Effector memory CD8-positive, alpha-beta T cell (primary cell): ENCODE measurements around the gene CDH13.

Experiments
- ATAC-seq: fragments of 150-1000 bp; cut with Tn5 transposase; replicated peaks from 2 replicates; pipeline ENCODE4 v1.10.0; 2021; ENCODE audit warnings: mild to moderate bottlenecking, moderate library complexity
- DNase-seq, 3 experiments: peaks; one replicate each; pipeline ENCODE4 v3.0.0; 2021
- H3K27ac Mint-ChIP-seq, 2 donors: one replicate each; pipeline ENCODE4 v1.8.0; 2022; ENCODE audit warnings: mild to moderate bottlenecking in 2 of 2, mixed read lengths in 2 of 2, moderate library complexity in 2 of 2
- H3K27me3 Mint-ChIP-seq, 2 donors: one replicate each; pipeline ENCODE4 v1.8.0; 2022; ENCODE audit warnings: mixed read lengths in 2 of 2
- H3K36me3 Mint-ChIP-seq: one replicate; pipeline ENCODE4 v1.8.0; 2022; ENCODE audit warnings: mild to moderate bottlenecking, moderate library complexity, mixed read lengths; ENCODE audit not compliant: insufficient read depth
- H3K4me1 Mint-ChIP-seq, 2 donors: one replicate each; pipeline ENCODE4 v1.8.0; 2022; ENCODE audit warnings: low read depth in 2 of 2, mixed read lengths in 2 of 2
- H3K4me3 Mint-ChIP-seq, 2 donors: one replicate each; pipeline ENCODE4 v1.8.0; 2022; ENCODE audit warnings: mild to moderate bottlenecking in 2 of 2, mixed read lengths in 2 of 2, moderate library complexity in 2 of 2
- H3K9me3 Mint-ChIP-seq, 2 donors: one replicate each; pipeline ENCODE4 v1.8.0; 2022; ENCODE audit warnings: mixed read lengths in 2 of 2

Gene CDH13

GRCh38 chr16:83407928-83408327 lies 781.2 kb downstream of the CDH13 start:
- ATAC-seq, result no peak
- H3K27me3 Mint-ChIP-seq, result peaks cover 0 to 24% of the 10 kb centered on the region in 2 donors
- peaks cover 2% of the 10 kb centered on the region for H3K36me3 Mint-ChIP-seq
- H3K27ac Mint-ChIP-seq, result no peak overlapping the region
- H3K9me3 Mint-ChIP-seq, result peaks cover 5 to 9% of the 10 kb centered on the region in 2 donors
- no peak overlapping the region for H3K4me3 Mint-ChIP-seq
- no peak for DNase-seq
- H3K4me1 Mint-ChIP-seq, result no peaks in the 10 kb centered on the region

GRCh38 chr16:83409347-83409746 lies 782.6 kb downstream of the CDH13 start:
- H3K27me3 Mint-ChIP-seq, result peaks cover 0 to 24% of the 10 kb centered on the region in 2 donors
- peaks cover 5 to 9% of the 10 kb centered on the region in 2 donors for H3K9me3 Mint-ChIP-seq
- H3K4me1 Mint-ChIP-seq, result no peaks in the 10 kb centered on the region
- no peak overlapping the region for H3K4me3 Mint-ChIP-seq
- DNase-seq, result no peak
- no peak for ATAC-seq
- peaks cover 2% of the 10 kb centered on the region for H3K36me3 Mint-ChIP-seq
- no peak overlapping the region for H3K27ac Mint-ChIP-seq

DNA sequence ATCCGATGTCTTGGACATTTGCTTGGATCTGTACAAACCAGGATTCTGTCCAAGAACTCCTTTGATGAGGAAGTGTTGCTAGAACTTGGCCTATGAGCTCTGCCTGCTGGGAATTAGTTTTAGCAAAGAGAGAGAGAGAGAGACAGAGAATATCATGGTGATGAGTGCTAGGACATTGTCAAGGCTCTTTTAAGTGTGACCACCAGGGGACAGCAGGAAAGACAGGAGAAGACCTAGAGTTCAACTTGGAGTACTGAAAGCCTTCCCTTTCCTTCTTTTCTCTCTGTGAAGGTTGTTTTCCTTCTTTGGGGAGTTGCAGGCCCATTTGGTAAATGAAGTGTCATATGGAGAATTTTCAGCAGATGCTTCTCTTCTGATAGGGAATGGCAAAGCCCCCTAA lies 791.8 kb downstream of the CDH13 start:
- H3K4me1 Mint-ChIP-seq, result no peaks in the 10 kb centered on the region
- DNase-seq (no peak), ATAC-seq (no peak)
- no peak overlapping the region for H3K27ac Mint-ChIP-seq
- H3K4me3 Mint-ChIP-seq, result no peak overlapping the region
- peaks cover 0 to 5% of the 10 kb centered on the region in 2 donors for H3K9me3 Mint-ChIP-seq
- peaks cover 10 to 15% of the 10 kb centered on the region in 2 donors for H3K27me3 Mint-ChIP-seq
- no peaks in the 10 kb centered on the region for H3K36me3 Mint-ChIP-seq

DNA sequence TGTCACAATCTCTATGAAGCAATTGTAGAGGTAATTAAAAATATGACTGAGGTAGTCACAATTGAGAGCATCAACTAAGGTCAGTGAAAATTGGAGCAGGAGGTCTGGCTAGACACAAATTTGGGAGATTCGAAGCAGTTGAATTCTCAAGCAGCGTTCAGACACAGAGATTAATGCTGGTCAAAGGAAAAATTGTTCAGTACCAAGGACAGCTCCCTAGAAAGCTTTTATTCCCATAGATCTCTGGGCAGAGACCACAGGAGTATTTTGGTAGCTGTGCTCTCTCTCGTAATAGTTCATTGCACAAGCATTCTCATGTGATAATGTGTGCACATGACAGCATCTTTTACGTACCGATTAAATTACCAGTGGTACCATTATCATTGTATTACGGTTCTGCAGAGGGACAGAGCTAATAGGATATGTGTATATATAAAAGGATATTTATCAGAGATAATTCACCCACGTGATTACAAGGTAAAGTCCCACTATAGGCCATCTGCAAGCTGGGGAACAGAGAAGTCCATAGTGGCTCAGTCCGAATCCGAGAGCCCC lies 793.5 kb downstream of the CDH13 start:
- ATAC-seq (no peak), DNase-seq (no peak)
- Mint-ChIP-seq H3K27me3 (peaks cover 2 to 15% of the 10 kb centered on the region in 2 donors), H3K36me3 (no peaks in the 10 kb centered on the region), H3K4me1 (no peaks in the 10 kb centered on the region), H3K9me3 (peaks cover 0 to 5% of the 10 kb centered on the region in 2 donors), H3K4me3 (no peak overlapping the region), H3K27ac (no peak overlapping the region)

DNA sequence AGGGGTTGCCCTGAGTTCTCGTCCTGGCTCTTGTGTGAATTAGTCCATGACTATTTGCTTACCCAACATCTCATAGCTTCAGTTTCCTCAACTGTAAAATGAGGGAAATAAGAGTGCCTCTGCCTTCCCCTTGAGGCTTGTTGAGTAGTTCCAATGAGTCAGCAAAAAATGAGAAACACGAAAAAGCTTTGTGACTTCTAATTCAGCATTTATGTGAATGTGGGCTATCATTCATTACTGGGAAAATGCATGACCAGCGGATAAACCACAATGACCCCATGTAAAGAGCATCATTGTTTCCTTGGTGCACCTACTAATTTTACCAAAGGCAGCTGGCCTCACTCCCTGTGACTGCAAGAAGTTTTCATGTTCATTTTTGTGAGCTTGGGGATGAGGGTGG lies 806.4 kb downstream of the CDH13 start:
- Mint-ChIP-seq H3K4me1 (no peaks in the 10 kb centered on the region), H3K4me3 (no peak overlapping the region), H3K36me3 (no peaks in the 10 kb centered on the region), H3K27ac (no peak overlapping the region), H3K9me3 (peaks cover 0 to 6% of the 10 kb centered on the region in 2 donors), H3K27me3 (peaks cover 0 to 4% of the 10 kb centered on the region in 2 donors)
- no peak for ATAC-seq
- DNase-seq, result no peak

DNA sequence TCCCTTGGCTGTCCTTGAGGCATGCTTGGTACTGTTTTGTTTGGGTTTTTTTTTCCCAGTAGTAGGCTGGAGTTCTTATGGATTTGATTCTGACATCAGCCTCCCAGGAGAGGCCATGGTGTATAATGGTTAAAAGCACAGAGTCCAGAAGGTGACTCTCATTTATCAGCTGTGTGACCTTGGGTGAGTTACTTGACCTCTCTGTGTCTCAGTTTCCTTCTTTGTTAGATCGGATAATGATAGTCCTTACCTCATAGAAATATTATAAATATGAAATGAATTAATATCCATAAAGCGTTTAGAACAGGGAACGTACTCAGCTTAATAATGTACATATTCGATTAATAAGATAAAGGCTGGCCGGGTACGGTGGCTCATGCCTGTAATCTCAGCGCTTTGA lies 810.3 kb downstream of the CDH13 start:
- no peaks in the 10 kb centered on the region for H3K4me1 Mint-ChIP-seq
- no peaks in the 10 kb centered on the region for H3K36me3 Mint-ChIP-seq
- no peak overlapping the region for H3K27ac Mint-ChIP-seq
- ATAC-seq (no peak), DNase-seq (no peak)
- H3K27me3 Mint-ChIP-seq, result peaks cover 0 to 4% of the 10 kb centered on the region in 2 donors
- no peak overlapping the region for H3K4me3 Mint-ChIP-seq
- H3K9me3 Mint-ChIP-seq, result peaks cover 0 to 4% of the 10 kb centered on the region in 2 donors

- peaks cover 0 to 4% of the 10 kb centered on the region in 2 donors for H3K27me3 Mint-ChIP-seq
- H3K4me1 Mint-ChIP-seq, result no peaks in the 10 kb centered on the region
- no peaks in the 10 kb centered on the region for H3K36me3 Mint-ChIP-seq
- DNase-seq (no peak), ATAC-seq (no peak)
- peaks cover 0 to 4% of the 10 kb centered on the region in 2 donors for H3K9me3 Mint-ChIP-seq
- H3K27ac Mint-ChIP-seq, result no peak overlapping the region
- H3K4me3 Mint-ChIP-seq, result no peak overlapping the region
These were observed 811.6 kb downstream of the CDH13 start for GRCh38 chr16:83438326-83438725.

- no peak overlapping the region for H3K4me3 Mint-ChIP-seq
- no peaks in the 10 kb centered on the region for H3K4me1 Mint-ChIP-seq
- ATAC-seq (no peak), DNase-seq (no peak)
- no peak overlapping the region for H3K27ac Mint-ChIP-seq
- peaks cover 0 to 2% of the 10 kb centered on the region in 2 donors for H3K9me3 Mint-ChIP-seq
- no peaks in the 10 kb centered on the region for H3K36me3 Mint-ChIP-seq
- H3K27me3 Mint-ChIP-seq, result peaks cover 0 to 4% of the 10 kb centered on the region in 2 donors
These were observed 812.6 kb downstream of the CDH13 start for GRCh38 chr16:83439412-83439811.

DNA sequence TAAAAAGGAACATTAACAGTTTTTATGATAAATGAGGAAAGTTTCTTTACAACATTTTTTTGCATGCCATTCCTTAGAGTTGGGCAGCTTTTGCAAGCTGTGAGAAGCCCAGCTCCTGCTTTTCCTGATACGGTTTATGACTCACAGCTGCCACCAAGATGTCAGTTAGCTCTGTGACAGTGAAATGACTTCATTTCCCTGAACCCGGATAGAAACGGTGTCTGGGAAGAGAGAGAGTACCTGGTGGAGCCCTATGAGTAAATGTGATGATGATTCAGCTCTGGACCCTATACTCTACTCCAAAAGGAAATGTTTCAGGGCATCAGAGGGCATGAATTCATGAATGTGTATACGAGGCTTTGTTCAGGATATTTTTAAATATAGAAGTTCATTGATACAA lies 814.7 kb downstream of the CDH13 start:
- H3K36me3 Mint-ChIP-seq, result no peaks in the 10 kb centered on the region
- peaks cover 0 to 4% of the 10 kb centered on the region in 2 donors for H3K27me3 Mint-ChIP-seq
- no peaks in the 10 kb centered on the region for H3K9me3 Mint-ChIP-seq
- no peak for DNase-seq
- H3K27ac Mint-ChIP-seq, result no peak overlapping the region
- no peak overlapping the region for H3K4me3 Mint-ChIP-seq
- no peak for ATAC-seq
- H3K4me1 Mint-ChIP-seq, result no peaks in the 10 kb centered on the region

GRCh38 chr16:83443972-83444371 lies 817.2 kb downstream of the CDH13 start:
- Mint-ChIP-seq H3K4me1 (no peaks in the 10 kb centered on the region), H3K4me3 (no peak overlapping the region), H3K36me3 (no peaks in the 10 kb centered on the region), H3K27ac (no peak overlapping the region), H3K27me3 (no peaks in the 10 kb centered on the region), H3K9me3 (no peaks in the 10 kb centered on the region)
- no peak for DNase-seq
- no peak for ATAC-seq

- DNase-seq (no peak), ATAC-seq (no peak)
- Mint-ChIP-seq H3K27me3 (no peaks in the 10 kb centered on the region), H3K36me3 (no peaks in the 10 kb centered on the region), H3K4me3 (no peak overlapping the region), H3K27ac (no peak overlapping the region), H3K9me3 (no peaks in the 10 kb centered on the region), H3K4me1 (no peaks in the 10 kb centered on the region)
These were observed 820.8 kb downstream of the CDH13 start for GRCh38 chr16:83447560-83447959.

GRCh38 chr16:83449861-83450260 lies 823.1 kb downstream of the CDH13 start:
- ATAC-seq, result no peak
- no peaks in the 10 kb centered on the region for H3K4me1 Mint-ChIP-seq
- no peaks in the 10 kb centered on the region for H3K27me3 Mint-ChIP-seq
- no peaks in the 10 kb centered on the region for H3K9me3 Mint-ChIP-seq
- H3K27ac Mint-ChIP-seq, result no peak overlapping the region
- no peak overlapping the region for H3K4me3 Mint-ChIP-seq
- DNase-seq, result no peak
- H3K36me3 Mint-ChIP-seq, result no peaks in the 10 kb centered on the region

DNA sequence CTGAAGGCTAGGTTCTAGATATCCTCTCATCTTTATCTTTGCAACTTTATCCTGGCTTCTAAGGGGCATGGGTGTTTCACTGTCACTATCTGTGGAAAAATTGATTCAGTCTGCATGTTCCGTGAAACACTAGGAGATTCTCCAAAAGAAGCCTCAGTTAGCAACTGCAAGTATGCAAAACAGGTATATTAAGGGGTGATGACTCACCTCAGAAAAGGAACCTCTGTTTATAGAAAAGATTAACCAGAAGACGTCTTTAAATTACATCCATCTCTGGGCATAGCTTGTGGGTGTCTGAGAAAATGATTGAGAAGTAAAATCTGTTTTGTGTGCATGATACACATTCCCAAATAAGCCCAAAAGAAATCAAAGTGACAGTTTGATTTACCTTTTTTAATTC lies 827.2 kb downstream of the CDH13 start:
- no peaks in the 10 kb centered on the region for H3K9me3 Mint-ChIP-seq
- peaks cover 13 to 26% of the 10 kb centered on the region in 2 donors for H3K27me3 Mint-ChIP-seq
- DNase-seq (no peak), ATAC-seq (no peak)
- H3K4me1 Mint-ChIP-seq, result no peaks in the 10 kb centered on the region
- H3K36me3 Mint-ChIP-seq, result no peaks in the 10 kb centered on the region
- H3K27ac Mint-ChIP-seq, result no peak overlapping the region
- H3K4me3 Mint-ChIP-seq, result no peak overlapping the region

DNA sequence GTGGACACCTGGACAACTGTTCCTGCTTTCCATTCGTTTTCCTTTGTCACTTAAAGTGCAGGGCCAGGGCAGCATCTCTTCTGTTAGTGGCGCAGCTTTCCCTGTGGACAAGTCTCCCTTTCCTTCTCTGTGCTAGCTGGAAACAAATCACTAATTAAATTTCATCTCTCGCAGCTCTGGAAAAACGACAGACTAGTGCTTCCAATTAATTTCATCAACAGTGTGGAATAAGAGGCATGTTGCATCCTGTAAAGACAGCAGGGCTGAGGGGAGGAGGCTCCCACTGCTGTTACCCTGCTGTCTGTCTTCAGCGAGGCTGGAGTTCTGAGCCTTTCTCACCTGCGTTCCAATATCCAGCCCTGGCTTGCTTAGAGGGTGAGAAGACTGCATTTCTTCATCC lies 828.9 kb downstream of the CDH13 start:
- Mint-ChIP-seq H3K27ac (no peak overlapping the region), H3K9me3 (no peaks in the 10 kb centered on the region), H3K4me3 (no peak overlapping the region), H3K4me1 (no peaks in the 10 kb centered on the region), H3K27me3 (peaks cover 13 to 35% of the 10 kb centered on the region in 2 donors), H3K36me3 (no peaks in the 10 kb centered on the region)
- DNase-seq (no peak), ATAC-seq (no peak)

- no peaks in the 10 kb centered on the region for H3K9me3 Mint-ChIP-seq
- no peaks in the 10 kb centered on the region for H3K4me1 Mint-ChIP-seq
These were observed 830.2 kb downstream of the CDH13 start for GRCh38 chr16:83456934-83457333.

More at GRCh38 chr16:83456934-83457333, 830.2 kb downstream of the CDH13 start:
- DNase-seq (no peak), ATAC-seq (no peak)
- no peak overlapping the region for H3K27ac Mint-ChIP-seq
- peaks cover 13 to 35% of the 10 kb centered on the region in 2 donors for H3K27me3 Mint-ChIP-seq
- no peak overlapping the region for H3K4me3 Mint-ChIP-seq
- no peaks in the 10 kb centered on the region for H3K36me3 Mint-ChIP-seq
